Testis (tissue), 3 donors: Measurements from ENCODE around the gene ELFN2. TPM values are rescaled to one million over a fixed set of nuclear protein-coding genes. Genes with fewer than 3 reads are reported as not detected.

Source experiments
- DNase-seq: peaks from one replicate; pipeline ENCODE4 v3.0.0-alpha.2; 2019
- H3K27ac ChIP-seq, 2 donors: fragments of 200-600 bp; sonication (generic); one replicate each; pipeline ENCODE4 v1.5.1; 2019
- H3K27me3 ChIP-seq: fragments of 200-600 bp; sonication (generic); one replicate; pipeline ENCODE4 v1.5.1; 2019
- H3K36me3 ChIP-seq: fragments of 200-600 bp; sonication (generic); one replicate; pipeline ENCODE4 v1.5.1; 2017; ENCODE audit warnings: low read depth; ENCODE audit errors: missing control alignments
- H3K4me1 ChIP-seq: fragments of 200-600 bp; sonication (generic); one replicate; pipeline ENCODE4 v1.5.1; 2019
- H3K4me3 ChIP-seq, 2 donors: fragments of 200-600 bp; sonication (generic); one replicate each; pipeline ENCODE4 v1.5.1; 2017 to 2019
- H3K9me3 ChIP-seq: fragments of 200-600 bp; sonication (generic); one replicate; pipeline ENCODE4 v1.5.1; 2017
- POLR2A ChIP-seq: fragments of 450-650 bp; IDR thresholded peaks from one replicate; pipeline ENCODE4 v1.6.1; 2017; ENCODE audit warnings: antibody characterized with exemption, mild to moderate bottlenecking, moderate library complexity
- WGBS, 2 donors: methylation state at CpG; one replicate each; pipeline ENCODE4 v1.1.5; 2018; 5-methylcytosine and 5-hydroxymethylcytosine counted together
- intact Hi-C: fragments of 100-400 bp; cut with DNase I; formaldehyde crosslinking; loops from one replicate; pipeline ENCODE4 v1.15.1; 2023; ENCODE audit warnings: low total_unique reads
- polyA plus RNA-seq: library from polyadenylated mRNA; stranded (reverse); fragments of 350-450 nt; fragmentation: Illumina TruSeq; extraction: RNeasy Lipid Tissue Mini Kit (QIAGEN cat#74804); gene quantifications from one replicate; pipeline ENCODE4 v1.2.3, GENCODE V29; 2014; ENCODE audit warnings: low read depth, low replicate concordance; ENCODE audit not compliant: insufficient read depth
- total RNA-seq, 2 donors: library from RNA; depleted of rRNA; stranded (reverse); fragments of >200 nt; gene quantifications; one replicate each; pipeline ENCODE4 v1.2.3, GENCODE V29; 2016
- TF ChIP-seq, protein P1 (sequence below), 3 experiments: fragments of 450-650 bp in 2 of 3; fragments of 200-600 bp in 1 of 3; sonication (generic) in 1 of 3; IDR thresholded peaks; one replicate each; pipeline ENCODE4 v1.5.1; 2016 to 2019; ENCODE audit warnings: antibody characterized with exemption in 3 of 3, mild to moderate bottlenecking in 2 of 3, moderate library complexity in 1 of 3

ELFN2 gene
- total and polyA plus RNA-seq, 3 donors from 2014 or later, result 4.8 to 5.7 (median 5.3) TPM

DNA sequence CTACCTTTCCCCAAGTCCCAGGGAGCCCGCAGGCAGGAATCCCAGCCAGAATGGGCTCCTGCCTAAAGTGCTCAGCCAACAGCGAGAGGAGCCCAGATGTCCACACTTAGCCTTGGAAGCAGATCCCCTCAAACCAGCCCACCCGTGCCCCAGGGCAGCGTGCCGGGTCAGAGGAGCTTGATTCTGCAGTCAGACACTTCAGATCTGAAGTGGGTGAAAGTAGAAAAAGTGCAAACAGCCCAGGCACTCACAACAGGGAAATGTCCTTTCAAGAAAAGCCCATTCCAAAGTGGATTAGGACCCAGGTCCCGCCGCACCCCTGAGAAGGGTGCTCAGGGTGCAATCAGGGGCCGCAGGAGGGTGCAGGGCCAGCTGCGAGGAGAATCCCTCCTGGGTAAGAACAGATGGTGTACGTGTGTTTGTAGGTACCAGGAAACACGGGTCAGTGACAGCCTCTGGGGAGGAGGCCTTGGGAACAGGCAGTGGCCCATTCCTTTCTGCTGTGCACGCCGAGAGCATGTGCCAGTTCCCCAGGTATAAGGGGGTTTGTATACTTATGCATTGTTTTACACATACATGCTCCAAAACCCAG, 17.7 kb downstream of the ELFN2 start:
- TF ChIP-seq, protein P1, sequence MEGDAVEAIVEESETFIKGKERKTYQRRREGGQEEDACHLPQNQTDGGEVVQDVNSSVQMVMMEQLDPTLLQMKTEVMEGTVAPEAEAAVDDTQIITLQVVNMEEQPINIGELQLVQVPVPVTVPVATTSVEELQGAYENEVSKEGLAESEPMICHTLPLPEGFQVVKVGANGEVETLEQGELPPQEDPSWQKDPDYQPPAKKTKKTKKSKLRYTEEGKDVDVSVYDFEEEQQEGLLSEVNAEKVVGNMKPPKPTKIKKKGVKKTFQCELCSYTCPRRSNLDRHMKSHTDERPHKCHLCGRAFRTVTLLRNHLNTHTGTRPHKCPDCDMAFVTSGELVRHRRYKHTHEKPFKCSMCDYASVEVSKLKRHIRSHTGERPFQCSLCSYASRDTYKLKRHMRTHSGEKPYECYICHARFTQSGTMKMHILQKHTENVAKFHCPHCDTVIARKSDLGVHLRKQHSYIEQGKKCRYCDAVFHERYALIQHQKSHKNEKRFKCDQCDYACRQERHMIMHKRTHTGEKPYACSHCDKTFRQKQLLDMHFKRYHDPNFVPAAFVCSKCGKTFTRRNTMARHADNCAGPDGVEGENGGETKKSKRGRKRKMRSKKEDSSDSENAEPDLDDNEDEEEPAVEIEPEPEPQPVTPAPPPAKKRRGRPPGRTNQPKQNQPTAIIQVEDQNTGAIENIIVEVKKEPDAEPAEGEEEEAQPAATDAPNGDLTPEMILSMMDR (IDR thresholded peaks at IDR 0.05), result no peak
- no peak for TF ChIP-seq POLR2A
- H3K27me3 ChIP-seq, result no peaks in the 10 kb centered on the region
- no peak for DNase-seq

DNA sequence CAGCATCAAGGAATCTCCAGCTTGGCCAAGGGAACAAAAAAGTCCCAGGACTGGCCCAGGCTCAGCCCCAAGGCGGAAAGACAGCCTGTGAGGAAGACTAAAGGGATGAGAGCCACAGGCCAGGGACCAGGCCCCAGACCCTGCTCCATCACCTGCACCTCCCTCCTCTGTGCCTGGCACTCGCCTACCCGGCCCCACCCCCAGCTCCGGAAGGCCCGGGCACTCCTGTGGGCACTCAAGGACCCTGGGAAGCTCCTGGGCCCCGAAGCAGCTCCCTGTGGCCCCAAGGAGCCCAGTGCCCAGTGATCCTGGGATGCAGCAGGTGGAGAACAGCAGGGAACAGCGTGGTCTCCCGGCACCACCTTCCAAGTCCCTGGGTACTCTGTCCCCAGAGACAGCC, 18.2 kb downstream of the ELFN2 start:
- Histone ChIP-seq H3K27me3 (no peaks in the 10 kb centered on the region), H3K36me3 (no peaks in the 10 kb centered on the region), H3K9me3 (no peaks in the 10 kb centered on the region), H3K27ac (no peak overlapping the region), H3K4me1 (no peaks in the 10 kb centered on the region), H3K4me3 (no peak overlapping the region)
- no peak for TF ChIP-seq POLR2A
- TF ChIP-seq, protein P1 (IDR thresholded peaks at IDR 0.05), result no peak
- DNase-seq, result no peak
- WGBS, 2 donors, result 85% methylated on average over 8 of the region's 8 CpGs; no CpG with 5 or more reads in 1 of the 2 donors
- intact Hi-C loops, result no loop called here

More for the DNA sequence above, 17.7 kb downstream of the ELFN2 start:
- 77 to 82% methylated on average over 8 to 13 of the region's 13 CpGs for WGBS, 2 donors
- Histone ChIP-seq H3K4me1 (no peaks in the 10 kb centered on the region), H3K4me3 (no peak overlapping the region), H3K9me3 (no peaks in the 10 kb centered on the region), H3K27ac (no peak overlapping the region), H3K36me3 (no peaks in the 10 kb centered on the region)
- intact Hi-C loops, result no loop called here

DNA sequence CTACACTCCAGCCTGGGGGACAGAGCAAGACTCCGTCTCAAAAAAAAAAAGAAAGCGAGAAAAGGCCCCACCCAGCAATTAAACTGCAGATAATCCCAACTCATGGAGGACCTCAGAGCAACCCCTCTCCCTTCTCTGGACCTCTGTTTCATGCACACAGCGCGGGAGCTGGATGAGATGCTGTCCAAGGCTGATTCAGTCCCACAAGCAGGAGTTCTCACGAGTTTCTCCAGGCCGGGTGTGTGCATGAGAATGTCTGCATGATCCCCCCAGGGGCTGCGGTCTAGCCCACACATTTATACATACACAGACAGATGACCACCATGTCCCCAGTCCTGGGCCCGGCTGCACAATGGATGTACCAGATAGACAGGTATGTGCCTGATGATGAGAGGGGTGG, 19.4 kb downstream of the ELFN2 start:
- H3K9me3 ChIP-seq, result no peaks in the 10 kb centered on the region
- DNase-seq, result no peak
- no peaks in the 10 kb centered on the region for H3K36me3 ChIP-seq
- no peak for TF ChIP-seq POLR2A
- TF ChIP-seq, protein P1 (IDR thresholded peaks at IDR 0.05), result no peak
- no peaks in the 10 kb centered on the region for H3K27me3 ChIP-seq
- intact Hi-C loops, result no loop called here
- no peak overlapping the region for H3K4me3 ChIP-seq
- no peak overlapping the region for H3K27ac ChIP-seq
- H3K4me1 ChIP-seq, result no peaks in the 10 kb centered on the region
- WGBS, 2 donors, result 76 to 86% methylated on average over 8 of the region's 8 CpGs

DNA sequence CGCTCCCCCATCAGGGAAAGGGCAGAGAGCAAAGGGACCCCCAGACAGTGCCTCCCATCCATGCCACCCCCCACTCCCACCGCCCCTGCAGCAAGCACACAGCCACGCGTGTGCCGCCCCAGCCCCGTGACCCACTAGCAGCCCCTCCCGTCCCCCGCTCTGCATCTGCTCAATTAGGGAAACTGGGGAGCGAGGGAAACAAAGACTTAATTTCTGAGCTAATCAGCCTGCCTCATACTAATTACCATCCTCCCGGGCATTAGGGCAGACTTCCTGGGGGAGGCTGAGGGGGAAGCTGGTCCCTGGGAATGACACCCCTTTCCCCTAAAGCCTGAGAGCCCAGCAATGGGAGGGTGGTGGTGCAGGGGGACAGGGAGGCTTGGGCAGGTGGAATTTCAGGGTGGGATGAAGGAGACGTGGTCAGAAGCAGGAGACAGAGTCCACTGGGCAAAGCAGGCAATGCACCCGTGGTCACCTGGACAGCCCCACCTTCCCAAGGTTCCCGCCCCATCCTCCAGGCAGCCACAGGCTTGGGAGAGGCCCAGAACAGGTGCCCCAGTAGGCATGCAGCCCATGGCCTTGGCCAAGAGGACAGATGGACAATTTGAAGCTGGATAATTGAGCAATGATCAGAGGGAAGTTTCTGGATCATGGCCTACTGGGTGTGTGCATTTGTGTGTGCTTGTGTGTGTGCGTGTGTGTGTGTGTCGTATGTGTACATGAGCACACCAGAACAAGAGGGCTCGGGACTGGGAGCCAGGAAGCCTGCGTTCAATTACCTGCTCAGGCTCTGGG, 20.6 kb downstream of the ELFN2 start:
- no peak for TF ChIP-seq POLR2A
- TF ChIP-seq, protein P1 (IDR thresholded peaks at IDR 0.05), result no peak
- Histone ChIP-seq H3K4me3 (no peak overlapping the region), H3K4me1 (no peaks in the 10 kb centered on the region), H3K9me3 (no peaks in the 10 kb centered on the region), H3K27me3 (no peaks in the 10 kb centered on the region), H3K27ac (no peak overlapping the region), H3K36me3 (no peaks in the 10 kb centered on the region)
- WGBS, 2 donors, result 71 to 79% methylated on average over 12 to 17 of the region's 17 CpGs
- no peak for DNase-seq
- intact Hi-C loops, result no loop called here
